Measurements from ENCODE around the gene FAM107B.

The FAM107B gene

GRCh38 chr10:14536241-14537213 is 238.2 kb downstream of the FAM107B start:
- no peaks in the 10 kb centered on the region for H3K9me3 ChIP-seq (ENCODE audit: control insufficient read depth, low read length)
- no peaks in the 10 kb centered on the region for H3K36me3 ChIP-seq (ENCODE audit: control insufficient read depth, insufficient read depth, low read length)
- H3K27ac ChIP-seq, result no peak overlapping the region
- H2AFZ ChIP-seq, result no peak overlapping the region
- no peak overlapping the region for H3K4me2 ChIP-seq (ENCODE audit: low read length)
- no peaks in the 10 kb centered on the region for H3K27me3 ChIP-seq (ENCODE audit: control insufficient read depth, insufficient read depth, low read length)
- no peak overlapping the region for H3K4me3 ChIP-seq (ENCODE audit: low read depth, low read length)
- no peak overlapping the region for H3K9ac ChIP-seq
- H3K4me1 ChIP-seq, result no peaks in the 10 kb centered on the region
- peaks cover 28% of the 10 kb centered on the region for H3K79me2 ChIP-seq
- TF ChIP-seq CTCF (IDR thresholded peaks at IDR 0.05), result peak; percentile 76

- Histone ChIP-seq H2AFZ (no peak overlapping the region), H3K4me3 (ENCODE audit: low read depth, low read length) (no peak overlapping the region), H3K27me3 (ENCODE audit: control insufficient read depth, insufficient read depth, low read length) (no peaks in the 10 kb centered on the region), H3K27ac (no peak overlapping the region), H3K4me2 (ENCODE audit: low read length) (no peak overlapping the region), H3K79me2 (peaks cover 30% of the 10 kb centered on the region), H3K36me3 (ENCODE audit: control insufficient read depth, insufficient read depth, low read length) (no peaks in the 10 kb centered on the region), H3K4me1 (no peaks in the 10 kb centered on the region), H3K9me3 (ENCODE audit: control insufficient read depth, low read length) (no peaks in the 10 kb centered on the region), H3K9ac (no peak overlapping the region)
- no peak for TF ChIP-seq CTCF (IDR thresholded peaks at IDR 0.05)
Measured at GRCh38 chr10:14535457-14536130, 239.1 kb downstream of the FAM107B start.

- Histone ChIP-seq H3K4me2 (ENCODE audit: low read length) (no peak overlapping the region), H3K27me3 (ENCODE audit: control insufficient read depth, insufficient read depth, low read length) (no peaks in the 10 kb centered on the region), H2AFZ (no peak overlapping the region), H3K9me3 (ENCODE audit: control insufficient read depth, low read length) (no peaks in the 10 kb centered on the region), H3K79me2 (peaks cover 30% of the 10 kb centered on the region), H3K9ac (no peak overlapping the region), H3K4me1 (no peaks in the 10 kb centered on the region), H3K4me3 (ENCODE audit: low read depth, low read length) (no peak overlapping the region), H3K36me3 (ENCODE audit: control insufficient read depth, insufficient read depth, low read length) (no peaks in the 10 kb centered on the region), H3K27ac (no peak overlapping the region)
- TF ChIP-seq CTCF (IDR thresholded peaks at IDR 0.05), result no peak
Measured at GRCh38 chr10:14534152-14534551, 240.5 kb downstream of the FAM107B start.

GRCh38 chr10:14533295-14533694 is 241.4 kb downstream of the FAM107B start:
- H3K9ac ChIP-seq, result no peak overlapping the region

More at GRCh38 chr10:14533295-14533694, 241.4 kb downstream of the FAM107B start:
- Histone ChIP-seq H3K4me3 (ENCODE audit: low read depth, low read length) (no peak overlapping the region), H3K79me2 (peaks cover 30% of the 10 kb centered on the region), H2AFZ (no peak overlapping the region), H3K27ac (no peak overlapping the region), H3K4me1 (no peaks in the 10 kb centered on the region), H3K36me3 (ENCODE audit: control insufficient read depth, insufficient read depth, low read length) (no peaks in the 10 kb centered on the region), H3K4me2 (ENCODE audit: low read length) (no peak overlapping the region), H3K9me3 (ENCODE audit: control insufficient read depth, low read length) (no peaks in the 10 kb centered on the region), H3K27me3 (ENCODE audit: control insufficient read depth, insufficient read depth, low read length) (no peaks in the 10 kb centered on the region)
- no peak for TF ChIP-seq CTCF (IDR thresholded peaks at IDR 0.05)

All from parathyroid adenoma (tissue), 2 donors.